Esophagus mucosa (tissue), 1 donor: ENCODE measurements around the gene SLC29A3. TPM values are rescaled to one million over a fixed set of nuclear protein-coding genes. Genes with fewer than 3 reads are reported as not detected.
"Not testable (repeated sequence)": the region's sequence is repeated elsewhere in the genome, so short reads cannot be mapped to it uniquely, and the experiment has no call there.

Experiments used
- ATAC-seq: fragments of 200-7000 bp; cut with Tn5 transposase; one replicate; pipeline ENCODE4 v1.9.1; 2020
- total RNA-seq: library from RNA; stranded (reverse); gene quantifications from one replicate; pipeline ENCODE4 v1.2.4, GENCODE V29; 2023
- donor health status: DM: yes; HTN: yes; CAD: no.

SLC29A3 gene
- total RNA-seq: 0.92 TPM

DNA sequence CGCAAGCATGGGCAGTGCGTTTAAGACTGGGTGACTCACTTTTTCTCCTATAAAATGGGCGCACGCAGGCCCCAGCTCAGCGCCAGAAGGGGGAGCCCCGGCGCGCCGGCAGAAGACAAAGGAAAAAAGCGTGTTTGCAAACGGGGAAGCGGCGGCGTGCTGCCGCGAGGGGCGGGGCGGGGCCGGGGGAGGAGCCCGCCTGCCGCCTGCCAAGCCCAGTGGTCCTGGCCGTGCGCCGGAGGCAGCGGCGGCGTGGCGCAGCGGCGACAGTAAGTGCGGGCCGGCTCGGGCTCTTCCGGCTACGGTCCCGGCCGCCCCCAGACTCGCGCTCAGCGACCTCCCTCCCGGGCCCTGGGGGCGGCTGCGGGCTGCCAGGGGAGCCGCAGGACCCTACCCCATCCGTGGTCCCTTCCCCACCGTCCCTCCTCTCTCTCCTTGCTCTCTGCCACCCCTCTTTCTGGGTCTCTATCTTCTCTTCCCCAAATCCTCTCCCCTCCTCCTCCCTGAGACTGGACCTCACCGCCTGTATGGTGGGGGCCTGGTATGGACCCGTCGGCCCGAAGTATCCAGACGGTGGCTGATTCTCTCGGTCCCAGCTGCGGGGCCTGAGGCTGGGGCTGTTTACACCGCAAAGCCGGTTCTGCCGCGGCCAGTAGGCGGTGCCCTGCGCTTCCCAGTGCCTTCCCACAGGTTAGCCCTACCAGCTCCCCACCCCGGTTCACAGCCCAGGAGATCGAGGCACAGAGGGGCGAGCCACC, at the start of gene SLC29A3:
Gene SLC29A3, plus strand, starts transcription at position 218 of the 758 bp plus-strand sequence. Its CDS starts 51 bp downstream, at position 269.
- peak; percentile 77 for ATAC-seq

DNA sequence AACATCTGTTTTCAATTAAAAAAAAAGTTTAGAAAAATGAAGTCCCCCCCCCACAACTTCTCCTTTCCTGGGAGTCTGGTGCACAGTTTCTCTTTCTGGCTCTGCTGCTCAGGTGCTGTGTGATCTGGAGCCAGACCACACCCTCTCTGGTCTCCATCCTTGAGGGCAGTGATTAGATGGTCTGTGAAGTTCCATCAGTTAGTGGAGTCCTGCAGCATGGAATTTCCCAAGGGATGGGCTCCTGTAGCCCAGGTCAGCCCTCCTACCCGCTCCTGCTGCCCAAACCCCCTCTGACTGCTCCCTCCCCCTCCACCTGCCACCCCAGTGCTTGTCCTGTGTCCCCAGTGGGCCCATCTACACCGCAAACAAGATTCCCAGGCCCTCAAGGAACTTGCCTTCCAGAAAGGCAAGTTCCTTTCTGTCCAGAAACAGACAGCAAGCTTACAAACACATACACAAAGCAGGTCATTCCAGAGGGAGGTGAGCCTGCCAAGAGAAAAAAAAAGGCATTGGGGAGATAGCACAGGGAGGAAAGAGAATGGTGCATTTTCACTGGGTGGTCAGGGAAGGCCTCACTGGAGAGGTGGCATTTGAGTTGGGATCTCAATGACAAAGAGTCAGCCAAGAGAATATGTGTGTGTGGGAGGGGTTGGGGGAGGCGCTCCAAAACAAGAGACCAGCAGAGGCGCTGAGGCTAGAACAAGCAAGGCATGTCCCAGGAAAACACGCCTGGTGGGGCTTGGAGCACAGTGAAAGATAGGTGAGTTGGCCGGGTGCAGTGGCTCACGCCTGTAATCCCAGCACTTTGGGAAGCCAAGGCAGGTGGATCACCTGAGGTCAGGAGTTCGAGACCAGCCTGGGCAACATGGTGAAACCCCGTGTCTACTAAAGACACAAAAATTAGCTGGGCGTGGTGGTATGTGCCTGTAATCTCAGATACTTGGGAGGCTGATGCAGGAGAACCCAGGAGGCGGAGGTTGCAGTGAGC, 49.5 kb upstream of the SLC29A3 start:
- peak; percentile 22 for ATAC-seq

DNA sequence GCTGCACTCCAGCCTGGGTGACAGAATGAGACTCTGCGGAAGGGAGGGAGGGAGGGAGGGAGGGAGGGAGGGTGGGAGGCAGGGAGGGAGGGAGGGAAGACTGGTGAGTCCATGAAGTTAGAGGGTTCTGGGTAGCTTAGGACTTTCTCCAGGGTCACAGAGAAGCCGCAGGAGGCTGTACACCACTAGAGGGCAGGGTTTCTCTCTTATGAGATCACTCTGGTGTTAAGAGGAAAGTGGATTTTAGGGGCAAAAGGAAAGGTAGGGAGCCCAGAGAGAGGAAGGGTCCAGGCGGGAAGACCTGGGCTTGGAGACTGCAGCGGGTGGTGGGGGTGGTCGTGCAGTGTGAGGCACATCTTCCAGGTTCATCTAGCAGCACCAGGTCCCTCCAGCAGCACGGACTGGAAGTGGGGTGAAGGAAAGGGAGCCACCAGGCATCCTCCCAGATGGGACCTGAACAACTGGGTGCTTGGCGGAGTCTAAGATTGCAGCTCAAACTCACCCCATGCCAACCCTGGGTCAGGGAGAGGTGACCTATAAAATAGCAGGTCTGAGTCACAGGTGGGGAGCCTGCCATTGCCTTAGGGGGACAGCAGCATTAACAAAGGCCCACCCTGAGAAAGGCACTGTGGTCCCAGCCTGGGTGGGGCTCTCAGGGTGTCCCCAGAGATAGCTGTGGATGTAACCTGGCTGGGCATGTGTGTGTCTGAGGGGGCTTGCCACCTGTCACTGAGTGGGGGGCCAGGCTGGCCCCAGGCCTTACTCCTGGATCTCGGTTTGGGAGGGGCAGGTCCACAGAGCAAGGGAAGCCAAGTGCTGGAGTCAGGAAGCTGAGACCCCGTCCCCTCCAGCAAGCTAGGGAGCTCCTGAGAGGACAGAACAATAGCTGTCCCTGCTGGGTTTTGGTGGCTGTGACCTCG, 48.5 kb upstream of the SLC29A3 start:
- ATAC-seq: peak; percentile 16

DNA sequence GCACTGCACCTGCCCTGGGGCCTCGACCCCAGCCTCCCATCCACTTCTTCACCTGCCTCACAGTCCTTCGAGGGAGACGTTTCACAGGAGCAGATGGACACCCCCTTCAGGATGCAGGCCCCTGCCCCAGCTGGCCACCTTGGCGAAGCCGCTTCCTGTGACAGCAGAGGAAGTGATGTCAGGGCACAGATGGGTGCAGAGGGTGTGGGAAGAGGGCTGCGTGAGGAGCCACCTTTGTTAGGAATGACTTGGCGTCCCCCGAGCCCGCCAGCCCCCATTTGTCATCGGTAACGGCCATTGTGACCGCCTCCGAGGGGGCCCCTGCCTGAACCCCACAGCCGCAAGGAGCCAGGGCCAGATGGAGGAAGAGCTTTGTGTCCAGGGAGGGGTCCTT, 47.4 kb upstream of the SLC29A3 start:
- ATAC-seq: no peak

- ATAC-seq: peak; percentile 27
Observed at GRCh38 chr10:71272056-71272771, 46.8 kb upstream of the SLC29A3 start.

- ATAC-seq: not testable (repeated sequence)
Observed at GRCh38 chr10:71272974-71273373, 46.1 kb upstream of the SLC29A3 start.

GRCh38 chr10:71273506-71273905, 45.6 kb upstream of the SLC29A3 start:
- no peak for ATAC-seq

DNA sequence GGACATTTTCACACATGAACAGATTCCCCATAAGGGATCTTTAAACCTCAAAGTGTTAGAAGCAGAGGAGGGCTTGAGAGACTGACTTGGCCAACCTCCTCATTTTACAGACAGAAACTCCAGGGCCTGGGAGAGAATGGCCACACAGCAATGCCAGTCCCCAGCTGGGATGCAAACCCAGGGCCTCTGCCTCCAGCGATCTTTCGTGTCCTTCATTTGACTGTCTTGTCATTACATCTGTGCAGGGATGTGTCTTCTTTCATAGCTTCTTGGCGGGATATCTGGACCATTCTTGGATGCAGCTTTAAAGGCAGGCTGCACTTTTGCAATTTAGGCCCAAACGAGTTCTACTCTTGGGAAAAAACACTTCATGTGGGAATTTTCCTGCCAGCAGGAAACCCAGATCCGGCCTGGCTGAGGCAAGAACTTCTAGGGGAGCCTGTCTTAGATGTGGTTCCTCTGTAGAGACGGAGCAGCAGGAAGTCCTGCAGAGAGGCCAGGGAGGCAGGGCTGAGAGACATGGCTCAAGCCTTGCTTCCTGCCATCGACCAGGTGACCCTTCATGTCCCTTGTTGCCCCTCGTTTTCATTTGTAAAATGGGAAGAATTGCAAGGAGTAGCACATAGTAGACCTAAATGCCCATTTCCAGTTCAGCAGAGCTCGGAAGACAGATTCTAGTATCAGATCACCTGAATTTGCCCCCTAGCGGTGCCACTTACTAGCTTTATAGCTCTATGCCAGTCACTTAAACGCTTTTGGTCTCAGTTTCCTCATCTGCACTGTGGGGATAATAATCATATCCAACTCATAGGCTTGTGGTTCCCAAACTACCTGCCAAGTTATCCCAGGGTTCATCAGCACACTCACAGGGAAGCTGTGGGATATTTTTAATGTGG, 43.9 kb upstream of the SLC29A3 start:
- ATAC-seq: no peak

DNA sequence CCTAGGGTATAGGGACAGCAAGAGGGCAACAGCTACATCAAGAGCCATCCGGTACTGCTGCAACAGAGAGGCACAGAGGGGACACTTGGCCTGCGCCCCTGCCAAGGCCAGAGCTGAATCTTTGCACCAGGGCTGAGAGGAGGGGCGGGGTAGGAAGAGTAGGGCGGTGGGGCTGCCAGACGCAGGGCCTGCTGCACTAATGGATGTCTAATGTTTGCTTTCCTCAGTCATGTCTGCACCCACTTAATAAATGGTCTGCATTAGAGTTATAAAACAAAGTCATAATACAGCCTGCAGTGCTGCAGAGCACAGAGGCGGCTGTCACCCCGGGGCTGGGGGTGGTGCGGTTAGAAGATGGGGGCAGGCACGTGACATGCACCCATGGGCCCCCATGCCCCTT, 42.2 kb upstream of the SLC29A3 start:
- ATAC-seq: no peak

DNA sequence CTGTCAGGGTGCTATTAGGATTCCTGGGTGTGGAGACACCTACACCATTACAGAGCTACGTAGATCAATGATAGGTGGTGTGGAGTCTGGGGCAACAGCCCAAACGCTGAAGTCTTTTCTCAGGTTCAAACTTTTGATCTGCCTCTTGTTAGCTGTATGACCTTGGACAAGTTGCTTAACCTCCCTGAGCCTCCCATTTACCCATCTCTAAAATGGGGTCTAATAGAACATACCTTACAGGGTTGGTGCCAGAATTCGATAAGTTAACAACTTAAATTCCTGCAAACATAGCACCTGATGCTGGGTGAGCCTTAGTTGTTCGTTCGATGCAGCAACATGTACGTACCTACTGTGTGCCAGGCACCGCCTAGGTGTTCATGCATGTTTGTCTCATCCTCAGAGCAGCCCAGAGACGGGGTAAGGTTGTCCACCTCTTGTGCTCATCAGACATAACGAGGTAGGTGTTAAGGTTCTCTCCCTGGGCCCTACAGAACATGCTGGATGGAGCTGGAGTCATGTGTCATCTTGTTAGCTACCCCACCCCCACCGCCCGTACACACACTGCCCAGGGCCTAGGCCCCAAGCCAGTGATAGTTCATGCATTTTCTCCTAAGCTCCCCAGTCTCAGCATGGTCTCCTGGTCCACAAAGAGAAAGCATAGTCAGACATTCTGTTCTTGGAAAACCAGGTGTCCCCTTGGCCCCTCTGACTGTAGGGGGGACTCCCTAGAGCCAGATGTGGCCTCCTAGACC, 41.0 kb upstream of the SLC29A3 start:
- ATAC-seq: no peak

- ATAC-seq: no peak
Observed at GRCh38 chr10:71278691-71279588, 40.1 kb upstream of the SLC29A3 start.

- no peak for ATAC-seq
Observed at GRCh38 chr10:71279590-71280170, 39.4 kb upstream of the SLC29A3 start.

GRCh38 chr10:71280216-71280615, 38.8 kb upstream of the SLC29A3 start:
- ATAC-seq: no peak

- ATAC-seq: no peak
Observed at GRCh38 chr10:71280825-71281224, 38.2 kb upstream of the SLC29A3 start.

GRCh38 chr10:71281646-71282322, 37.3 kb upstream of the SLC29A3 start:
- ATAC-seq: no peak

DNA sequence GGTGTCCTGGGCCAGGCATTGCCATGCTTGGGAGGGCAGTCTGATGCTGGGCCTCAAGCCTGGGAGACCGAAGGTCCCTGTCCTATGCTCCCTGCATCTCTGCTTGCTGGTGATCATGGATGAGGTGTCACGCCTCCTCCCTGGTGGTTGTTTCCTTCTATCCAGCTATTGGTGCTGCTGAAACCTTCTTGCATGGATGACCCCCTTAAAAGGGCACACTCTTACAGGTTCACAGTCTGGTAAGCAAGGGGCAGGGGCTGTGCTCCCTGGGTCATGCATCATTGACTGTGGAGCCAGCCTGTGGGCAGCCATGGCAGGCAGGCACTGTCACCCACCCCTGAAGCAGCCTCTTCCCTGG, 36.8 kb upstream of the SLC29A3 start:
- no peak for ATAC-seq

GRCh38 chr10:71283410-71283809, 35.6 kb upstream of the SLC29A3 start:
- ATAC-seq: no peak

GRCh38 chr10:71283876-71284275, 35.2 kb upstream of the SLC29A3 start:
- no peak for ATAC-seq
